ENCODE measurements around the gene GPS2.

DNA sequence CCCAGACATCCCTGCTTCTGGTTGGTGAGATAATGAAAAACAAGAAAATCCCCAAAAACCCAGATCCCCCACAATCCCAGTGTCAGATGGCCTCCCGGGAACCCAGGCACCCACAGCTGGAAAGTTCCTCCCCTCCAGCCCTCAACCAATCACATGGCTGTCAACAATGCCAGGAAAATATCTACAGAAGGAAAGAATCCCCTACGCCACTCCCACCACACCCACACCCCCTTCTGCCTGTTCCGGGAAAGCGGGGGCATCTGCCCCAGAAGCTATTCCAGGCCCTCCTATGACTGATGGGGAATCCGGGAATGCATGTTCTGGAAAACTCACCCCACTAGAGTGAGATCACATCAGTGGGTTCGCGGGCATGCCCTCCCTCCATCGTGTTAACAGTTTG lies 41.6 kb upstream of the GPS2 start:
- TF ChIP-seq, protein P1, sequence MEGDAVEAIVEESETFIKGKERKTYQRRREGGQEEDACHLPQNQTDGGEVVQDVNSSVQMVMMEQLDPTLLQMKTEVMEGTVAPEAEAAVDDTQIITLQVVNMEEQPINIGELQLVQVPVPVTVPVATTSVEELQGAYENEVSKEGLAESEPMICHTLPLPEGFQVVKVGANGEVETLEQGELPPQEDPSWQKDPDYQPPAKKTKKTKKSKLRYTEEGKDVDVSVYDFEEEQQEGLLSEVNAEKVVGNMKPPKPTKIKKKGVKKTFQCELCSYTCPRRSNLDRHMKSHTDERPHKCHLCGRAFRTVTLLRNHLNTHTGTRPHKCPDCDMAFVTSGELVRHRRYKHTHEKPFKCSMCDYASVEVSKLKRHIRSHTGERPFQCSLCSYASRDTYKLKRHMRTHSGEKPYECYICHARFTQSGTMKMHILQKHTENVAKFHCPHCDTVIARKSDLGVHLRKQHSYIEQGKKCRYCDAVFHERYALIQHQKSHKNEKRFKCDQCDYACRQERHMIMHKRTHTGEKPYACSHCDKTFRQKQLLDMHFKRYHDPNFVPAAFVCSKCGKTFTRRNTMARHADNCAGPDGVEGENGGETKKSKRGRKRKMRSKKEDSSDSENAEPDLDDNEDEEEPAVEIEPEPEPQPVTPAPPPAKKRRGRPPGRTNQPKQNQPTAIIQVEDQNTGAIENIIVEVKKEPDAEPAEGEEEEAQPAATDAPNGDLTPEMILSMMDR (IDR thresholded peaks at IDR 0.05) = no peak
- no peak for TF ChIP-seq POLR2A (IDR thresholded peaks at IDR 0.05)
